Measurements from ENCODE around the gene VCL. TPM values are rescaled to one million over a fixed set of nuclear protein-coding genes. Genes with fewer than 3 reads are reported as not detected.

Gene VCL
- total and polyA plus RNA-seq, 8 donors: 90.6 to 195 (median 98.2) TPM

GRCh38 chr10:73973427-73973826, 24.5 kb upstream of the VCL start:
- TF ChIP-seq, protein P1, sequence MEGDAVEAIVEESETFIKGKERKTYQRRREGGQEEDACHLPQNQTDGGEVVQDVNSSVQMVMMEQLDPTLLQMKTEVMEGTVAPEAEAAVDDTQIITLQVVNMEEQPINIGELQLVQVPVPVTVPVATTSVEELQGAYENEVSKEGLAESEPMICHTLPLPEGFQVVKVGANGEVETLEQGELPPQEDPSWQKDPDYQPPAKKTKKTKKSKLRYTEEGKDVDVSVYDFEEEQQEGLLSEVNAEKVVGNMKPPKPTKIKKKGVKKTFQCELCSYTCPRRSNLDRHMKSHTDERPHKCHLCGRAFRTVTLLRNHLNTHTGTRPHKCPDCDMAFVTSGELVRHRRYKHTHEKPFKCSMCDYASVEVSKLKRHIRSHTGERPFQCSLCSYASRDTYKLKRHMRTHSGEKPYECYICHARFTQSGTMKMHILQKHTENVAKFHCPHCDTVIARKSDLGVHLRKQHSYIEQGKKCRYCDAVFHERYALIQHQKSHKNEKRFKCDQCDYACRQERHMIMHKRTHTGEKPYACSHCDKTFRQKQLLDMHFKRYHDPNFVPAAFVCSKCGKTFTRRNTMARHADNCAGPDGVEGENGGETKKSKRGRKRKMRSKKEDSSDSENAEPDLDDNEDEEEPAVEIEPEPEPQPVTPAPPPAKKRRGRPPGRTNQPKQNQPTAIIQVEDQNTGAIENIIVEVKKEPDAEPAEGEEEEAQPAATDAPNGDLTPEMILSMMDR (IDR thresholded peaks at IDR 0.05): no peak
- intact Hi-C loops (cut with DNase I): no loop called here
- no peak for ATAC-seq
- no peaks in the 10 kb centered on the region for H3K27me3 ChIP-seq
- no peak overlapping the region for H3K27ac ChIP-seq
- H3K36me3 ChIP-seq: no peaks in the 10 kb centered on the region
- no peak overlapping the region for H3K4me3 ChIP-seq
- DNase-seq: no peak
- no peaks in the 10 kb centered on the region for H3K9me3 ChIP-seq
- peaks cover 0 to 12% of the 10 kb centered on the region in 2 donors for H3K4me1 ChIP-seq

- TF ChIP-seq, protein P1 (IDR thresholded peaks at IDR 0.05): no peak
- no peak for DNase-seq
- H3K4me1 ChIP-seq: peaks cover 0 to 9% of the 10 kb centered on the region in 2 donors
- H3K27me3 ChIP-seq: no peaks in the 10 kb centered on the region
- H3K27ac ChIP-seq: no peak overlapping the region
- ATAC-seq: no peak
- H3K9me3 ChIP-seq: no peaks in the 10 kb centered on the region
- no peaks in the 10 kb centered on the region for H3K36me3 ChIP-seq
- intact Hi-C loops (cut with DNase I): no loop called here
- H3K4me3 ChIP-seq: no peak overlapping the region
Measured at GRCh38 chr10:73974309-73974946, 23.5 kb upstream of the VCL start.

- no peak for DNase-seq
- Histone ChIP-seq H3K36me3 (no peaks in the 10 kb centered on the region), H3K9me3 (no peaks in the 10 kb centered on the region), H3K4me3 (no peak overlapping the region), H3K27me3 (no peaks in the 10 kb centered on the region), H3K4me1 (peaks cover 0 to 16% of the 10 kb centered on the region in 2 donors), H3K27ac (no peak overlapping the region)
- no peak for ATAC-seq
- TF ChIP-seq, protein P1 (IDR thresholded peaks at IDR 0.05): no peak
- intact Hi-C loops (cut with DNase I): no loop called here
Measured at GRCh38 chr10:73975388-73975787, 22.5 kb upstream of the VCL start.

- H3K27ac ChIP-seq: peak overlapping the region in 1 of 2 donors; percentile 81
- ATAC-seq: no peak
Measured at GRCh38 chr10:73979141-73979808, 18.6 kb upstream of the VCL start.

More at GRCh38 chr10:73979141-73979808, 18.6 kb upstream of the VCL start:
- DNase-seq: no peak
- intact Hi-C loops (cut with DNase I): no loop called here
- H3K27me3 ChIP-seq: no peaks in the 10 kb centered on the region
- TF ChIP-seq, protein P1 (IDR thresholded peaks at IDR 0.05): no peak
- H3K4me1 ChIP-seq: peaks cover 0 to 24% of the 10 kb centered on the region in 2 donors
- H3K4me3 ChIP-seq: no peak overlapping the region
- H3K36me3 ChIP-seq: no peaks in the 10 kb centered on the region
- no peaks in the 10 kb centered on the region for H3K9me3 ChIP-seq
